ENCODE measurements around the gene PRDM11. TPM values are rescaled to one million over a fixed set of nuclear protein-coding genes. Genes with fewer than 3 reads are reported as not detected.

PRDM11 gene
- total and polyA plus RNA-seq, 10 of the 15 experiments (the other 5 are each of a cell fraction or from before 2014, with no cell fraction given), result 0.03 to 2.4 (median 0.53) TPM

DNA sequence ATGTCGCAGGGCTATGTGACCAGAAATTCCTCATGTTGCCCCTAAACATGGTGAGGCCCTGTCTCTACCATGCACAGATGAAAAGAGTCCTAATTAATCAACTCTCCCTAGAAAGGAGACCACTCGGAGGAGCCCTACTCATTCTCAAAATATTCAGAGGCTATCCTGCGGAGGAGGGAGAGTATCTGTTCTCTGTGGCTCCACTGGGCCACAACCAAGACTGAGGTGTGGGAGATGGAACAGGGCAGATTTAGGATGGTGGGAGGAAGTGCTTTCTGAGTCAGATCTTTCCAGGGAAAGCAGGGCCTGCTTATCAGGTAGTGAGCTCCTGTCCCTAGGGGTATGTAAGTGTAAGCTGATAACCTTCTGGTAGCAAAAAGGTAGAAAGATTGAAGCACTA is 37.0 kb upstream of the PRDM11 start:
- FAIRE-seq (no peak), ATAC-seq (no peak), DNase-seq (ENCODE audit: low read depth, low spot score) (no peak)
- no peak overlapping the region for H3K27ac ChIP-seq (ENCODE audit: control insufficient read depth, insufficient read depth)
- ChIA-PET POLR2A (no interaction called here), SMC1A (ENCODE audit: uncharacterized antibody, unreplicated experiment) (interaction anchor here (1.3 to 1.7 kb wide), 3 partner anchors 173 to 185 kb away, joined by 3 to 4 read pairs (median 4); no protein-coding TSS in a partner anchor), RAD21 (ENCODE audit: unreplicated experiment) (interaction anchor here (1.2 kb wide), 1 partner anchor 182 kb away, joined by 3 read pairs; no protein-coding TSS in a partner anchor), CTCF (interaction anchor here (1.5 to 17.9 kb wide), 9 partner anchors 9 to 222 kb away, joined by 3 to 571 read pairs (median 4); no protein-coding TSS in a partner anchor)
- no peaks in the 10 kb centered on the region; a peak in 1 of 4 replicates for H3K27me3 ChIP-seq (replicated peaks in 1 of 2; ENCODE audit: control insufficient read depth in 2 of 2, insufficient read depth in 2 of 2, low read length in 1 of 2)
- H3K4me1 ChIP-seq (ENCODE audit: control insufficient read depth, insufficient read depth, low read length), result no peaks in the 10 kb centered on the region
- WGBS (ENCODE audit: insufficient coverage, insufficient replicate concordance, low lambda C conversion rate, missing lambda C conversion rate), result 0% methylated on average over 3 of the region's 3 CpGs
- no peak overlapping the region for H3K9ac ChIP-seq (ENCODE audit: control insufficient read depth, insufficient read depth, low read length)
- H2AFZ ChIP-seq (ENCODE audit: control insufficient read depth, low read depth, low read length), result no peak overlapping the region
- H3K9me3 ChIP-seq (replicated peaks; ENCODE audit: control insufficient read depth, insufficient read depth, low read length), result no peaks in the 10 kb centered on the region
- H3K36me3 ChIP-seq (ENCODE audit: control insufficient read depth in 2 of 2, insufficient read depth in 2 of 2, low read length in 1 of 2), result no peaks in the 10 kb centered on the region
- intact Hi-C loops (cut with micrococcal nuclease; ENCODE audit: unreplicated experiment) (no loop called here), in situ Hi-C loops (cut with MboI) (loop anchor here (5.0 kb wide), 2 partner anchors 172 to 223 kb away; no protein-coding TSS in a partner anchor)
- H3K4me3 ChIP-seq, result no peak overlapping the region
- no peaks in the 10 kb centered on the region for H3K79me2 ChIP-seq (ENCODE audit: control insufficient read depth, insufficient read depth, low read length)
- H3K4me2 ChIP-seq (ENCODE audit: control insufficient read depth, insufficient read depth), result no peak overlapping the region
- BruUV-seq (replicated peaks), result no TSS peak
- 0 out of 2 replicates have a peak, but pooled peaks cover 2% of the 10 kb centered on the region for H4K20me1 ChIP-seq (ENCODE audit: control insufficient read depth, insufficient read depth)
- no peak for TF ChIP-seq ZNF384 (IDR thresholded peaks at IDR 0.05; ENCODE audit: borderline replicate concordance, low read depth, low read length)
- no peak for TF ChIP-seq JUND (IDR thresholded peaks at IDR 0.05; ENCODE audit: low read depth, low read length)
- TF ChIP-seq STAT3 (IDR thresholded peaks at IDR 0.05; ENCODE audit: low read depth, low read length), result no peak
- TF ChIP-seq, protein P1, sequence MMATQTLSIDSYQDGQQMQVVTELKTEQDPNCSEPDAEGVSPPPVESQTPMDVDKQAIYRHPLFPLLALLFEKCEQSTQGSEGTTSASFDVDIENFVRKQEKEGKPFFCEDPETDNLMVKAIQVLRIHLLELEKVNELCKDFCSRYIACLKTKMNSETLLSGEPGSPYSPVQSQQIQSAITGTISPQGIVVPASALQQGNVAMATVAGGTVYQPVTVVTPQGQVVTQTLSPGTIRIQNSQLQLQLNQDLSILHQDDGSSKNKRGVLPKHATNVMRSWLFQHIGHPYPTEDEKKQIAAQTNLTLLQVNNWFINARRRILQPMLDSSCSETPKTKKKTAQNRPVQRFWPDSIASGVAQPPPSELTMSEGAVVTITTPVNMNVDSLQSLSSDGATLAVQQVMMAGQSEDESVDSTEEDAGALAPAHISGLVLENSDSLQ (IDR thresholded peaks at IDR 0.05), result no peak
- no peak for TF ChIP-seq EP300 (IDR thresholded peaks at IDR 0.05; ENCODE audit: borderline replicate concordance in 1 of 2, control insufficient read depth in 1 of 2, low read depth in 2 of 2, low read length in 2 of 2)
- no peak for TF ChIP-seq CBFB (IDR thresholded peaks at IDR 0.05; ENCODE audit: low read depth)
